Measurements from ENCODE around the gene RELN. TPM values are rescaled to one million over a fixed set of nuclear protein-coding genes. Genes with fewer than 3 reads are reported as not detected.

RELN gene
- total RNA-seq, 1 experiment from 2014 or later: 8.0 TPM

- Histone ChIP-seq H2AFZ (ENCODE audit: low read length) (no peak overlapping the region), H3K27ac (ENCODE audit: low read length) (no peak overlapping the region), H3K9ac (ENCODE audit: low read length) (no peak overlapping the region), H4K20me1 (ENCODE audit: low read length) (no peaks in the 10 kb centered on the region), H3K27me3 (ENCODE audit: low read length) (no peaks in the 10 kb centered on the region), H3K79me2 (ENCODE audit: low read length) (no peaks in the 10 kb centered on the region), H3F3A (ENCODE audit: low read length, unreplicated experiment) (no peaks in the 10 kb centered on the region), H3K9me2 (replicated peaks; ENCODE audit: low read length) (no peaks in the 10 kb centered on the region), H3K36me3 (ENCODE audit: low read depth, low read length) (no peaks in the 10 kb centered on the region), H3K4me1 (ENCODE audit: insufficient read depth, low read length) (peaks cover 34% of the 10 kb centered on the region), H3K9me3 (ENCODE audit: low read length) (no peaks in the 10 kb centered on the region), H3K4me2 (ENCODE audit: low read length) (no peak overlapping the region), H3K4me3 (ENCODE audit: low read length) (no peak overlapping the region)
- intact Hi-C loops (cut with micrococcal nuclease): loop anchor here (2.0 to 5.0 kb wide), 4 partner anchors 41 to 390 kb away; no protein-coding TSS in a partner anchor
- DNase-seq: no peak
- no peak for ATAC-seq
- BruUV-seq (replicated peaks): no TSS peak
- ChIA-PET CTCF (no interaction called here), POLR2A (ENCODE audit: unreplicated experiment) (no interaction called here)
- TF ChIP-seq EZH2 (IDR thresholded peaks at IDR 0.05; ENCODE audit: low read length, unreplicated experiment) (no peak), CTCF (conservative IDR thresholded peaks at IDR 0.05; ENCODE audit: low read depth, low read length) (no peak), EZH2phosphoT487 (IDR thresholded peaks at IDR 0.05; ENCODE audit: borderline replicate concordance, low read length) (no peak)
Observed at GRCh38 chr7:103592187-103592586, 397.3 kb downstream of the RELN start.

- Histone ChIP-seq H3K4me2 (ENCODE audit: low read length) (no peak overlapping the region), H3K4me1 (ENCODE audit: insufficient read depth, low read length) (no peaks in the 10 kb centered on the region), H2AFZ (ENCODE audit: low read length) (no peak overlapping the region), H3K9me3 (ENCODE audit: low read length) (no peaks in the 10 kb centered on the region), H3K9ac (ENCODE audit: low read length) (no peak overlapping the region), H3K27me3 (ENCODE audit: low read length) (no peaks in the 10 kb centered on the region), H3F3A (ENCODE audit: low read length, unreplicated experiment) (no peaks in the 10 kb centered on the region), H3K36me3 (ENCODE audit: low read depth, low read length) (no peaks in the 10 kb centered on the region), H3K27ac (ENCODE audit: low read length) (no peak overlapping the region), H4K20me1 (ENCODE audit: low read length) (no peaks in the 10 kb centered on the region), H3K4me3 (ENCODE audit: low read length) (no peak overlapping the region), H3K79me2 (ENCODE audit: low read length) (no peaks in the 10 kb centered on the region), H3K9me2 (replicated peaks; ENCODE audit: low read length) (no peaks in the 10 kb centered on the region)
- no peak for TF ChIP-seq EZH2 (IDR thresholded peaks at IDR 0.05; ENCODE audit: low read length, unreplicated experiment)
- no peak for TF ChIP-seq EZH2phosphoT487 (IDR thresholded peaks at IDR 0.05; ENCODE audit: borderline replicate concordance, low read length)
- no peak for ATAC-seq
- ChIA-PET CTCF (no interaction called here), POLR2A (ENCODE audit: unreplicated experiment) (no interaction called here)
- no TSS peak for BruUV-seq (replicated peaks)
- DNase-seq: no peak
- intact Hi-C loops (cut with micrococcal nuclease): no loop called here
Observed at GRCh38 chr7:103580031-103580430, 409.4 kb downstream of the RELN start.

- Histone ChIP-seq H3K27me3 (ENCODE audit: low read length) (no peaks in the 10 kb centered on the region), H3K4me3 (ENCODE audit: low read length) (no peak overlapping the region), H3K36me3 (ENCODE audit: low read depth, low read length) (no peaks in the 10 kb centered on the region), H3K9me3 (ENCODE audit: low read length) (no peaks in the 10 kb centered on the region), H3K27ac (ENCODE audit: low read length) (no peak overlapping the region), H3K79me2 (ENCODE audit: low read length) (no peaks in the 10 kb centered on the region), H2AFZ (ENCODE audit: low read length) (no peak overlapping the region), H3K4me2 (ENCODE audit: low read length) (no peak overlapping the region), H3K4me1 (ENCODE audit: insufficient read depth, low read length) (no peaks in the 10 kb centered on the region), H3K9me2 (replicated peaks; ENCODE audit: low read length) (no peaks in the 10 kb centered on the region), H3K9ac (ENCODE audit: low read length) (no peak overlapping the region), H4K20me1 (ENCODE audit: low read length) (no peaks in the 10 kb centered on the region), H3F3A (ENCODE audit: low read length, unreplicated experiment) (no peaks in the 10 kb centered on the region)
- ATAC-seq (no peak), DNase-seq (no peak)
- BruUV-seq (replicated peaks): no TSS peak
- ChIA-PET POLR2A (ENCODE audit: unreplicated experiment) (no interaction called here), CTCF (no interaction called here)
- TF ChIP-seq CTCF (conservative IDR thresholded peaks at IDR 0.05; ENCODE audit: low read depth, low read length) (no peak), EZH2phosphoT487 (IDR thresholded peaks at IDR 0.05; ENCODE audit: borderline replicate concordance, low read length) (no peak), EZH2 (IDR thresholded peaks at IDR 0.05; ENCODE audit: low read length, unreplicated experiment) (no peak)
- intact Hi-C loops (cut with micrococcal nuclease): no loop called here
Observed at GRCh38 chr7:103577059-103577458, 412.4 kb downstream of the RELN start.
